Spinal cord (tissue), 10 donors: Measurements from ENCODE around the gene RABIF. TPM values are rescaled to one million over a fixed set of nuclear protein-coding genes. Genes with fewer than 3 reads are reported as not detected.
A peak's percentile ranks its signal among the peaks of the same experiment; 100 is the strongest.
"Not testable (repeated sequence)": the region's sequence is repeated elsewhere in the genome, so short reads cannot be mapped to it uniquely, and the experiment has no call there.

Source experiments
- DNase-seq, 6 donors: peaks; one replicate each; pipeline versions ENCODE4 v3.0.0 to v3.0.0-alpha.2; 2013 to 2015; ENCODE audit warnings: low spot score in 6 of 6, low read depth in 4 of 6
- H3K27ac ChIP-seq: one replicate; pipeline ENCODE4 v1.5.1; 2013; ENCODE audit warnings: low read depth, low read length, control low read depth
- H3K27me3 ChIP-seq: one replicate; pipeline ENCODE4 v1.6.1; 2013; ENCODE audit warnings: low read length; ENCODE audit not compliant: control insufficient read depth, insufficient read depth
- H3K36me3 ChIP-seq: one replicate; pipeline ENCODE4 v1.6.1; 2013; ENCODE audit warnings: low read length; ENCODE audit not compliant: control insufficient read depth, insufficient read depth
- H3K4me1 ChIP-seq: one replicate; pipeline ENCODE4 v1.6.1; 2013; ENCODE audit warnings: low read length; ENCODE audit not compliant: control insufficient read depth, insufficient read depth
- H3K4me3 ChIP-seq: one replicate; pipeline ENCODE4 v1.5.1; 2013; ENCODE audit warnings: low read depth, low read length, control low read depth
- H3K9me3 ChIP-seq: one replicate; pipeline ENCODE4 v1.6.1; 2013; ENCODE audit warnings: low read length; ENCODE audit not compliant: control insufficient read depth, insufficient read depth
- WGBS: methylation state at CpG from one replicate; pipeline ENCODE4 v1.1.5; 2013; ENCODE audit warnings: missing lambda C conversion rate; ENCODE audit not compliant: insufficient coverage; 5-methylcytosine and 5-hydroxymethylcytosine counted together
- long read RNA-seq, 4 donors: transcript quantifications; one replicate each; lab custom pipeline, GENCODE V29; 2026
- polyA plus RNA-seq, 2 donors: library from polyadenylated mRNA; unstranded; fragments of 120-200 nt; gene quantifications; one replicate each; pipeline ENCODE4 v1.2.1, GENCODE V29; 2013; ENCODE audit not compliant: insufficient read length in 2 of 2
- total RNA-seq, 2 donors: library from RNA; depleted of rRNA in 1 of 2; stranded (reverse); fragments of 120-200 nt in 1 of 2; fragments of >200 nt in 1 of 2; gene quantifications; one replicate each; pipeline versions ENCODE4 v1.2.3 to v1.2.4, GENCODE V29; 2013 to 2014
- donor health status: healthy.

Gene RABIF
- total RNA-seq (10 to 100 TPM; 10.2 to 13.9 TPM), polyA plus RNA-seq (10 to 100 TPM; 18.6 to 20.8 TPM)
- long read RNA-seq, donor 1, transcript RABIF-201 (2 exons, 2,430 nt): major isoform, 24 of 24 reads
- long read RNA-seq, donor 1, partial matches to known transcripts: 0 of 24 reads
- long read RNA-seq, donor 1, other reads (novel, unspliced or antisense): 0 of 24 reads
- long read RNA-seq, donor 2, transcript RABIF-201 (2 exons, 2,430 nt): major isoform, 8 of 8 reads
- long read RNA-seq, donor 2, partial matches to known transcripts: 0 of 8 reads
- long read RNA-seq, donor 2, other reads (novel, unspliced or antisense): 0 of 8 reads
- long read RNA-seq, donor 3, transcript RABIF-201 (2 exons, 2,430 nt): major isoform, 12 of 12 reads
- long read RNA-seq, donor 3, partial matches to known transcripts: 0 of 12 reads
- long read RNA-seq, donor 3, other reads (novel, unspliced or antisense): 0 of 12 reads
- long read RNA-seq, donor 4, transcript RABIF-201 (2 exons, 2,430 nt): major isoform, 16 of 16 reads
- long read RNA-seq, donor 4, partial matches to known transcripts: 0 of 16 reads
- long read RNA-seq, donor 4, other reads (novel, unspliced or antisense): 0 of 16 reads

DNA sequence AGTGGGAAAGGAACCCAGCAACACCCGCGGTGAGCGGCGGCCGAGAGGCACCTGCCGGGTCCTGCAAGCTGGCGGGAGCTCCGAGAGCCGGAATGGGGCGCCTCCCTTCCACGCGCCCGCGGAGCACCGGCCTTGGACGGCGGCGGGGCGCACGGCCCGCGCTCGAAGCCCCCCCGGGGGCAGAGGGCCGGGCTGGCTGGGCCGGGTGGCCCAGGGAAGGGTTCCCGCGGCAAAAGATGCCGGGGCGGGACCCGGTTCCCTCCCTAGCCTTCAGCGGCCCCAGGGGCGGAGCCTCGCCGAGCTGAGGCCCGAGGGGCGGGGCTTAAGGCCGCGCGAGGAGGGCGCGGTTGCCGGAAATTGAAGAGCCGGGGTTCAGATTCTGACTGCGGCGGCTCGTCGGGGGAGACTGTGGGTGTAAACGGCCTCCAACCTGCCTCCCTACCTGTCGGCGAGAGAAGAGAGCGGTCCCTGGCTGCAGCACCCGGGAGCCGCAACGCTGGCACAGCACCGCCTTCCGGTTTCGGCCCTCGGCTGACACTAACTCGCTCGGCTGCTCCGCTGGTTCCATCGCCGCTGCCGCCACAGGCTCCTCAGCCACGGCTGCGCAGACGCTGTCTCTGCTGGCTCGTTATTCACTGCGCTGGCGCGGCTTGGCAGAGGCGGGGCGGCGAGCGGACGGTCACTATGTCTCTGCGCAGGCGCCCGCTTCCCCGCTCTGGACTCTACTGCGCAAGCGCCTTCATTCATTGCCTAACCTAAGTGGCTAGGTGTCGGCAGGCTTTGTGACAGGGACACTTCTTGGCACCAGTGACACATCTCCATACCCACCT is at the start of gene RABIF:
RABIF (minus strand) TSS at position 619 of the 830 bp plus-strand sequence; CDS start at position 568, 51 bp downstream.
- Histone ChIP-seq H3K36me3 (peaks cover 9% of the 10 kb centered on the region), H3K4me1 (peaks cover 4% of the 10 kb centered on the region), H3K9me3 (no peaks in the 10 kb centered on the region), H3K4me3 (peak within 1 kb of the TSS; percentile 97), H3K27ac (peak within 1 kb of the TSS; percentile 98), H3K27me3 (no peaks in the 10 kb centered on the region)
- under 1% methylated on average over 84 of the region's 84 CpGs for WGBS
- DNase-seq: peak; percentile 84 to 99 (median 92)

GRCh38 chr1:202938287-202938925 is 49.5 kb upstream of the RABIF start:
- DNase-seq: no peak
- H3K36me3 ChIP-seq: peaks cover 26% of the 10 kb centered on the region
- 100% methylated on average over 1 of the region's 5 CpGs for WGBS
- H3K9me3 ChIP-seq: no peaks in the 10 kb centered on the region
- no peaks in the 10 kb centered on the region for H3K4me1 ChIP-seq
- no peak overlapping the region for H3K4me3 ChIP-seq
- no peak overlapping the region for H3K27ac ChIP-seq
- no peaks in the 10 kb centered on the region for H3K27me3 ChIP-seq

GRCh38 chr1:202936409-202936808 is 47.5 kb upstream of the RABIF start:
- H3K27ac ChIP-seq, H3K4me1 ChIP-seq, H3K27me3 ChIP-seq, DNase-seq, H3K9me3 ChIP-seq, H3K36me3 ChIP-seq, H3K4me3 ChIP-seq: not testable (repeated sequence)
- WGBS: no CpG with 5 or more reads among the region's 6 CpGs

- H3K4me1 ChIP-seq: no peaks in the 10 kb centered on the region
- 54% methylated on average over 1 of the region's 3 CpGs for WGBS
- no peaks in the 10 kb centered on the region for H3K27me3 ChIP-seq
- H3K27ac ChIP-seq: no peak overlapping the region
- no peak for DNase-seq
- H3K36me3 ChIP-seq: peaks cover 5% of the 10 kb centered on the region
- H3K9me3 ChIP-seq: peaks cover 2% of the 10 kb centered on the region
- H3K4me3 ChIP-seq: no peak overlapping the region
Observed at GRCh38 chr1:202935844-202936243, 46.9 kb upstream of the RABIF start.

GRCh38 chr1:202934755-202935154 is 45.8 kb upstream of the RABIF start:
- H3K9me3 ChIP-seq: peaks cover 2% of the 10 kb centered on the region
- no peak for DNase-seq
- no peak overlapping the region for H3K27ac ChIP-seq
- H3K27me3 ChIP-seq: no peaks in the 10 kb centered on the region
- WGBS: no CpG with 5 or more reads among the region's 3 CpGs
- no peaks in the 10 kb centered on the region for H3K4me1 ChIP-seq
- H3K4me3 ChIP-seq: no peak overlapping the region
- no peaks in the 10 kb centered on the region for H3K36me3 ChIP-seq

GRCh38 chr1:202932476-202932875 is 43.5 kb upstream of the RABIF start:
- DNase-seq: no peak
- H3K9me3 ChIP-seq: peaks cover 2% of the 10 kb centered on the region
- peaks cover under 1% of the 10 kb centered on the region for H3K4me1 ChIP-seq
- no peak overlapping the region for H3K4me3 ChIP-seq
- 100% methylated on average over 1 of the region's 2 CpGs for WGBS
- H3K27me3 ChIP-seq: no peaks in the 10 kb centered on the region
- H3K27ac ChIP-seq: no peak overlapping the region
- H3K36me3 ChIP-seq: no peaks in the 10 kb centered on the region

- no peaks in the 10 kb centered on the region for H3K9me3 ChIP-seq
- peak within 1 kb of the TSS; percentile 98 for H3K4me3 ChIP-seq
- peaks cover 6% of the 10 kb centered on the region for H3K4me1 ChIP-seq
- no peaks in the 10 kb centered on the region for H3K27me3 ChIP-seq
- under 1% methylated on average over 46 of the region's 57 CpGs for WGBS
- peak within 1 kb of the TSS; percentile 91 for H3K27ac ChIP-seq
- H3K36me3 ChIP-seq: no peaks in the 10 kb centered on the region
- peak; percentile 89 to 99 (median 96) for DNase-seq
Observed at GRCh38 chr1:202926581-202927491, 37.9 kb upstream of the RABIF start, which contains the start of gene KLHL12. TSS of gene KLHL12 (minus strand) at chr1:202927234. CDS start at chr1:202925162, 2,072 bp downstream.

GRCh38 chr1:202923533-202923932 is 34.6 kb upstream of the RABIF start:
- Histone ChIP-seq H3K27me3 (no peaks in the 10 kb centered on the region), H3K27ac (no peak overlapping the region), H3K36me3 (no peaks in the 10 kb centered on the region), H3K9me3 (no peaks in the 10 kb centered on the region), H3K4me1 (peaks cover 6% of the 10 kb centered on the region), H3K4me3 (no peak overlapping the region)
- WGBS: no CpG with 5 or more reads among the region's 3 CpGs
- no peak for DNase-seq
